A549 treated with RU486 at 1 μM for 4 hours (cell line): ENCODE results near the gene BHLHA9. TPM values are rescaled to one million over a fixed set of nuclear protein-coding genes. Genes with fewer than 3 reads are reported as not detected.

Experiments used
- total RNA-seq: library from RNA; stranded (reverse); fragments of 200-300 nt; extraction: Qiagen RNA extraction; gene quantifications from 5 replicates; pipeline ENCODE4 v1.2.3, GENCODE V29; 2022; ENCODE audit warnings: low read depth

The BHLHA9 gene
- not detected in 5 replicates for total RNA-seq

DNA sequence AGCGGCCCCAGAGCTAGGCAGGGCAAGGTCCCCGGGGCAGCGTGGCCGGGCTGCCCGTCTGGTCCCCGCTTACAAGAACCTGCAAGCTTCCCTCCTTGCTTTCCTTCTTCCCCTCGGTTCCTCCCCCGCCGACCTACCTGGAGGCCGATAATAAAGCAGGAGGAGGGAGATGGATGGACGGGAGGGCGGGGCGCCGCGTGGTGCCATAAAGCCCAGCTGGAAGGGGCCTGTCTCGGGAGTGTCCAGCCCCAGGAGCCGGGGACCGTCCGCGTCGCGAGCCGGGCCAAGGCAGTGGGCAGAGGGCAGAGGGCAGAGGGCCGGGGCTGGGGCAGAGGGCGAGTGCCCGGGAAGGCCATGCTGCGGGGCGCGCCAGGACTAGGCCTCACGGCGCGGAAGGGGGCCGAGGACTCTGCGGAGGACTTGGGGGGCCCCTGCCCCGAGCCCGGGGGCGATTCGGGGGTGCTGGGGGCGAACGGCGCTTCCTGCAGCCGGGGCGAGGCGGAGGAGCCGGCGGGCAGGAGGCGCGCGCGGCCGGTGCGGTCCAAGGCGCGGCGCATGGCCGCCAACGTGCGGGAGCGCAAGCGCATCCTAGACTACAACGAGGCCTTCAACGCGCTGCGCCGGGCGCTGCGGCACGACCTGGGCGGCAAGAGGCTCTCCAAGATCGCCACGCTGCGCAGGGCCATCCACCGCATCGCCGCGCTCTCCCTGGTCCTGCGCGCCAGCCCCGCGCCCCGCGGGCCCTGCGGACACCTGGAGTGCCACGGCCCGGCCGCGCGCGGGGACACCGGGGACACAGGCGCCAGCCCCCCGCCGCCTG lies at the start of gene BHLHA9:
BHLHA9 (plus strand) TSS at position 235 of the 820 bp plus-strand sequence; CDS start at position 355, 120 bp downstream.

Other genes with a start within 250 kb of the BHLHA9 start
- 92.9 to 113 TPM (median 101 TPM) in 5 replicates for gene ABR, start 90.5 kb upstream of the BHLHA9 start, total RNA-seq
- not detected in 5 replicates for gene TRARG1, start 9.2 kb downstream of the BHLHA9 start, total RNA-seq
- gene YWHAE, start 129.8 kb downstream of the BHLHA9 start, total RNA-seq, result 552 to 1,174 TPM (median 614 TPM) in 5 replicates
- 59.1 to 84.9 TPM (median 79.0 TPM) in 5 replicates for gene CRK, start 185.8 kb downstream of the BHLHA9 start, total RNA-seq
- gene MYO1C, start 222.2 kb downstream of the BHLHA9 start, total RNA-seq, result 106 to 135 TPM (median 127 TPM) in 5 replicates
- gene INPP5K, start 246.2 kb downstream of the BHLHA9 start, total RNA-seq, result 20.2 to 25.5 TPM (median 24.4 TPM) in 5 replicates